Natural killer cell (primary cell): ENCODE measurements around the gene PLEKHF1. TPM values are rescaled to one million over a fixed set of nuclear protein-coding genes. Genes with fewer than 3 reads are reported as not detected.

Source experiments
- ATAC-seq, 3 donors: fragments of 150-1000 bp in 2 of 3; fragments of 200-7000 bp in 1 of 3; cut with Tn5 transposase; 1 replicate in 1 of 3; 2 replicates in 2 of 3; pipeline ENCODE4 v1.10.0; 2021; ENCODE audit warnings: mild to moderate bottlenecking in 2 of 3, moderate library complexity in 2 of 3
- DNase-seq, 2 donors: peaks; one replicate each; pipeline versions ENCODE4 v3.0.0 to v3.0.0-alpha.2; 2013 to 2021; ENCODE audit warnings: mixed read lengths in 1 of 2
- H3K27ac ChIP-seq: one replicate; pipeline ENCODE4 v1.5.1; 2013; ENCODE audit warnings: mild to moderate bottlenecking, low read length
- H3K27me3 ChIP-seq: one replicate; pipeline ENCODE4 v1.6.1; 2013; ENCODE audit warnings: low read length; ENCODE audit not compliant: control insufficient read depth, insufficient read depth
- H3K36me3 ChIP-seq: one replicate; pipeline ENCODE4 v1.6.1; 2013; ENCODE audit warnings: low read length; ENCODE audit not compliant: control insufficient read depth, insufficient read depth
- H3K4me1 ChIP-seq: one replicate; pipeline ENCODE4 v1.6.1; 2013; ENCODE audit warnings: low read length; ENCODE audit not compliant: control insufficient read depth, insufficient read depth
- H3K4me3 ChIP-seq: one replicate; pipeline ENCODE4 v1.5.1; 2013; ENCODE audit warnings: low read length
- H3K9me3 ChIP-seq: one replicate; pipeline ENCODE4 v1.6.1; 2013; ENCODE audit warnings: low read length; ENCODE audit not compliant: control insufficient read depth, insufficient read depth
- H3K27ac Mint-ChIP-seq, 2 donors: one replicate each; pipeline ENCODE4 v1.8.0; 2022; ENCODE audit warnings: mild to moderate bottlenecking in 2 of 2, mixed read lengths in 2 of 2, moderate library complexity in 1 of 2
- H3K27me3 Mint-ChIP-seq, 2 donors: one replicate each; pipeline ENCODE4 v1.8.0; 2022; ENCODE audit warnings: low read depth in 2 of 2, mixed read lengths in 2 of 2
- H3K36me3 Mint-ChIP-seq: one replicate; pipeline ENCODE4 v1.8.0; 2022; ENCODE audit warnings: mixed read lengths
- H3K4me1 Mint-ChIP-seq, 2 donors: one replicate each; pipeline ENCODE4 v1.8.0; 2022; ENCODE audit warnings: mixed read lengths in 2 of 2
- H3K4me3 Mint-ChIP-seq: one replicate; pipeline ENCODE4 v1.8.0; 2022; ENCODE audit warnings: mild to moderate bottlenecking, moderate library complexity, mixed read lengths
- H3K9me3 Mint-ChIP-seq, 2 donors: one replicate each; pipeline ENCODE4 v1.8.0; 2022; ENCODE audit warnings: mixed read lengths in 2 of 2
- WGBS: methylation state at CpG from one replicate; pipeline ENCODE4 v1.1.7; 2013; ENCODE audit warnings: missing lambda C conversion rate; ENCODE audit not compliant: insufficient coverage; 5-methylcytosine and 5-hydroxymethylcytosine counted together
- intact Hi-C: fragments of 100-400 bp; cut with micrococcal nuclease; formaldehyde crosslinking; loops from one replicate; pipeline ENCODE4 v1.14.2; 2022
- total RNA-seq, 4 donors: library from RNA; stranded (reverse); fragments of 120-200 nt in 1 of 4; gene quantifications; one replicate each; pipeline versions ENCODE4 v1.2.3 to v1.2.4, GENCODE V29; 2013 to 2022
- TF ChIP-seq, protein P1 (sequence below): fragments of 200-600 bp; IDR thresholded peaks from one replicate; pipeline ENCODE4 v1.8.0; 2022; ENCODE audit warnings: antibody characterized with exemption

The PLEKHF1 gene
- total RNA-seq, 3 donors from 2014 or later (not counting 1 experiment from before 2014, with no cell fraction given), result 53.0 to 81.8 (median 53.8) TPM

DNA sequence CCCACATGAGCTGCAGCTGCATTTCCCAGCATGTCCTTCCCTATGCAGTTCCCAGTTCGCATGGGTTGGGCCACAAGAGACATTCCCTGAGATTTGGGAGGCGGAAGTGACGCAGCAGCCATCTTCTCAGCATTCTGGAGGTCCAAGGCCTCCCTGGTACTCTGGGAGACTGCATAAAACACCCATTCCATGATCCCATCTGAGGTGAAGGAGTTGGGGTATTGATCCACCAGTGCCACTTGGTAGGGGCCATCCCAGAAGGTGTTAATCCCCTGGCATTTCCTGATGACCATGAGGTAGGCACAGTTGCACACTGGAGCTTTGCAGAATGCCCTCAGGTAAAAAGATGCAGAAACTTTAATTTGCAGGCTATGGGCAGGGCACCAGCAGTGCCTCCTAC lies 33.8 kb upstream of the PLEKHF1 start:
- H3K9me3 Mint-ChIP-seq, result no peaks in the 10 kb centered on the region
- Histone ChIP-seq H3K27ac (no peak overlapping the region), H3K27me3 (no peaks in the 10 kb centered on the region), H3K9me3 (no peaks in the 10 kb centered on the region), H3K4me3 (no peak overlapping the region), H3K4me1 (peaks cover 17% of the 10 kb centered on the region), H3K36me3 (no peaks in the 10 kb centered on the region)
- H3K4me1 Mint-ChIP-seq, result peaks cover 0 to 13% of the 10 kb centered on the region in 2 donors
- no peak overlapping the region for H3K4me3 Mint-ChIP-seq
- H3K36me3 Mint-ChIP-seq, result no peaks in the 10 kb centered on the region
- whole genome bisulfite sequencing, result 94% methylated on average over 3 of the region's 3 CpGs
- H3K27me3 Mint-ChIP-seq, result no peaks in the 10 kb centered on the region
- DNase-seq (no peak), ATAC-seq (no peak)
- TF ChIP-seq, protein P1, sequence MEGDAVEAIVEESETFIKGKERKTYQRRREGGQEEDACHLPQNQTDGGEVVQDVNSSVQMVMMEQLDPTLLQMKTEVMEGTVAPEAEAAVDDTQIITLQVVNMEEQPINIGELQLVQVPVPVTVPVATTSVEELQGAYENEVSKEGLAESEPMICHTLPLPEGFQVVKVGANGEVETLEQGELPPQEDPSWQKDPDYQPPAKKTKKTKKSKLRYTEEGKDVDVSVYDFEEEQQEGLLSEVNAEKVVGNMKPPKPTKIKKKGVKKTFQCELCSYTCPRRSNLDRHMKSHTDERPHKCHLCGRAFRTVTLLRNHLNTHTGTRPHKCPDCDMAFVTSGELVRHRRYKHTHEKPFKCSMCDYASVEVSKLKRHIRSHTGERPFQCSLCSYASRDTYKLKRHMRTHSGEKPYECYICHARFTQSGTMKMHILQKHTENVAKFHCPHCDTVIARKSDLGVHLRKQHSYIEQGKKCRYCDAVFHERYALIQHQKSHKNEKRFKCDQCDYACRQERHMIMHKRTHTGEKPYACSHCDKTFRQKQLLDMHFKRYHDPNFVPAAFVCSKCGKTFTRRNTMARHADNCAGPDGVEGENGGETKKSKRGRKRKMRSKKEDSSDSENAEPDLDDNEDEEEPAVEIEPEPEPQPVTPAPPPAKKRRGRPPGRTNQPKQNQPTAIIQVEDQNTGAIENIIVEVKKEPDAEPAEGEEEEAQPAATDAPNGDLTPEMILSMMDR, result no peak
- intact Hi-C loops, result no loop called here
- H3K27ac Mint-ChIP-seq, result no peak overlapping the region

GRCh38 chr19:29634002-29634401 lies 31.3 kb upstream of the PLEKHF1 start:
- Histone ChIP-seq H3K4me3 (no peak overlapping the region), H3K27me3 (no peaks in the 10 kb centered on the region), H3K9me3 (no peaks in the 10 kb centered on the region), H3K4me1 (no peaks in the 10 kb centered on the region), H3K27ac (no peak overlapping the region), H3K36me3 (no peaks in the 10 kb centered on the region)
- H3K36me3 Mint-ChIP-seq, result no peaks in the 10 kb centered on the region
- no peaks in the 10 kb centered on the region for H3K9me3 Mint-ChIP-seq
- H3K27ac Mint-ChIP-seq, result no peak overlapping the region
- intact Hi-C loops, result no loop called here
- TF ChIP-seq, protein P1, result no peak
- H3K27me3 Mint-ChIP-seq, result no peaks in the 10 kb centered on the region
- WGBS, result 40% methylated on average over 1 of the region's 2 CpGs
- H3K4me3 Mint-ChIP-seq, result no peak overlapping the region
- no peak for DNase-seq
- ATAC-seq, result no peak
- H3K4me1 Mint-ChIP-seq, result no peaks in the 10 kb centered on the region

GRCh38 chr19:29634423-29635130 lies 30.7 kb upstream of the PLEKHF1 start:
- Mint-ChIP-seq H3K27me3 (no peaks in the 10 kb centered on the region), H3K4me3 (no peak overlapping the region), H3K27ac (no peak overlapping the region), H3K4me1 (no peaks in the 10 kb centered on the region), H3K9me3 (no peaks in the 10 kb centered on the region), H3K36me3 (no peaks in the 10 kb centered on the region)
- no peaks in the 10 kb centered on the region for H3K9me3 ChIP-seq
- H3K4me1 ChIP-seq, result no peaks in the 10 kb centered on the region
- TF ChIP-seq, protein P1, result no peak
- intact Hi-C loops, result no loop called here
- no peak overlapping the region for H3K27ac ChIP-seq
- H3K27me3 ChIP-seq, result no peaks in the 10 kb centered on the region
- no peak overlapping the region for H3K4me3 ChIP-seq
- DNase-seq, result no peak
- WGBS, result 83% methylated on average over 5 of the region's 6 CpGs
- ATAC-seq, result no peak
- H3K36me3 ChIP-seq, result no peaks in the 10 kb centered on the region

- no peaks in the 10 kb centered on the region for H3K9me3 ChIP-seq
- intact Hi-C loops, result no loop called here
- TF ChIP-seq, protein P1, result no peak
- no peak overlapping the region for H3K4me3 ChIP-seq
- Mint-ChIP-seq H3K36me3 (no peaks in the 10 kb centered on the region), H3K4me3 (no peak overlapping the region), H3K9me3 (no peaks in the 10 kb centered on the region), H3K4me1 (no peaks in the 10 kb centered on the region), H3K27me3 (no peaks in the 10 kb centered on the region), H3K27ac (no peak overlapping the region)
- no peaks in the 10 kb centered on the region for H3K4me1 ChIP-seq
- 88% methylated on average over 6 of the region's 6 CpGs for WGBS
- H3K36me3 ChIP-seq, result no peaks in the 10 kb centered on the region
- no peak overlapping the region for H3K27ac ChIP-seq
- no peak for DNase-seq
- no peaks in the 10 kb centered on the region for H3K27me3 ChIP-seq
- no peak for ATAC-seq
Observed at GRCh38 chr19:29635963-29636362, 29.3 kb upstream of the PLEKHF1 start.
